Panc1 (cell line): Measurements from ENCODE around the gene MORC4.

Experiments
- CTCF ChIP-seq: fragments of 450-650 bp; IDR thresholded peaks from 2 replicates; pipeline ENCODE4 v1.5.1; 2017; ENCODE audit warnings: mild to moderate bottlenecking
- POLR2AphosphoS5 ChIP-seq: IDR thresholded peaks from 2 replicates; pipeline ENCODE4 v1.6.1; 2012; ENCODE audit warnings: mild to moderate bottlenecking, low read depth, low read length, moderate library complexity
- REST ChIP-seq, 2 experiments: IDR thresholded peaks; 2 replicates each; pipeline ENCODE4 v1.6.1; 2011 to 2012; ENCODE audit warnings: low read depth in 2 of 2, control low read depth in 1 of 2, low read length in 1 of 2, mild to moderate bottlenecking in 1 of 2, moderate library complexity in 1 of 2; ENCODE audit not compliant: insufficient read depth in 1 of 2
- SIN3A ChIP-seq: IDR thresholded peaks from 2 replicates; pipeline ENCODE4 v1.6.1; 2012; ENCODE audit warnings: low read depth, mild to moderate bottlenecking, low read length, moderate library complexity, borderline replicate concordance; ENCODE audit not compliant: insufficient read depth
- TCF7L2 ChIP-seq: IDR thresholded peaks from 2 replicates; pipeline ENCODE4 v1.6.1; 2011; ENCODE audit warnings: mild to moderate bottlenecking, low read depth, low read length, inconsistent platforms

GRCh38 chrX:106940068-106940467 is 59.9 kb downstream of the MORC4 start:
- no peak for TF ChIP-seq SIN3A
- TF ChIP-seq CTCF: no peak
- no peak for TF ChIP-seq TCF7L2
- TF ChIP-seq POLR2AphosphoS5: no peak
- no peak for TF ChIP-seq REST (IDR thresholded peaks at IDR 0.05; ENCODE audit: insufficient read depth in 1 of 2, low read depth in 2 of 2, low read length in 1 of 2)
